IgD-negative memory B cell (primary cell): Measurements from ENCODE around the gene SYMPK. TPM values are rescaled to one million over a fixed set of nuclear protein-coding genes. Genes with fewer than 3 reads are reported as not detected.

ENCODE experiments used
- H3K27ac Mint-ChIP-seq, 3 donors: one replicate each; pipeline ENCODE4 v1.8.0; 2020 to 2022; ENCODE audit warnings: mild to moderate bottlenecking in 3 of 3, mixed read lengths in 3 of 3, moderate library complexity in 1 of 3
- H3K27me3 Mint-ChIP-seq: one replicate; pipeline ENCODE4 v1.8.0; 2021; ENCODE audit warnings: mixed read lengths
- H3K36me3 Mint-ChIP-seq: one replicate; pipeline ENCODE4 v1.8.0; 2020; ENCODE audit warnings: mild to moderate bottlenecking, mixed read lengths
- H3K4me1 Mint-ChIP-seq, 3 donors: one replicate each; pipeline ENCODE4 v1.8.0; 2020 to 2022; ENCODE audit warnings: mixed read lengths in 3 of 3, mild to moderate bottlenecking in 1 of 3
- H3K4me3 Mint-ChIP-seq, 4 donors: one replicate each; pipeline ENCODE4 v1.8.0; 2020 to 2022; ENCODE audit warnings: mild to moderate bottlenecking in 4 of 4, mixed read lengths in 4 of 4, moderate library complexity in 3 of 4
- H3K9me3 Mint-ChIP-seq, 3 donors: one replicate each; pipeline ENCODE4 v1.8.0; 2020 to 2021; ENCODE audit warnings: mixed read lengths in 3 of 3, mild to moderate bottlenecking in 1 of 3
- polyA plus RNA-seq: library from polyadenylated mRNA; unstranded; fragments of 300-500 nt; fragmentation: Illumina TruSeq; gene quantifications from one replicate; pipeline ENCODE4 v1.2.3, GENCODE V29; 2021

SYMPK gene
- 26.8 TPM for polyA plus RNA-seq

- Mint-ChIP-seq H3K27ac (peak within 1 kb of the TSS; percentile 79 to 98 (median 80)), H3K4me3 (peak within 1 kb of the TSS; percentile 89 to 99 (median 94)), H3K27me3 (peaks cover 16% of the 10 kb centered on the region), H3K9me3 (peaks cover 0 to 2% (median 0%) of the 10 kb centered on the region in 3 donors), H3K36me3 (no peaks in the 10 kb centered on the region), H3K4me1 (peaks cover 18 to 22% (median 18%) of the 10 kb centered on the region in 3 donors)
Observed at GRCh38 chr19:45862564-45863334, at the start of gene SYMPK. Gene SYMPK, minus strand, starts transcription at chr19:45863147. Its CDS starts 8,652 bp downstream, at chr19:45854495.

DNA sequence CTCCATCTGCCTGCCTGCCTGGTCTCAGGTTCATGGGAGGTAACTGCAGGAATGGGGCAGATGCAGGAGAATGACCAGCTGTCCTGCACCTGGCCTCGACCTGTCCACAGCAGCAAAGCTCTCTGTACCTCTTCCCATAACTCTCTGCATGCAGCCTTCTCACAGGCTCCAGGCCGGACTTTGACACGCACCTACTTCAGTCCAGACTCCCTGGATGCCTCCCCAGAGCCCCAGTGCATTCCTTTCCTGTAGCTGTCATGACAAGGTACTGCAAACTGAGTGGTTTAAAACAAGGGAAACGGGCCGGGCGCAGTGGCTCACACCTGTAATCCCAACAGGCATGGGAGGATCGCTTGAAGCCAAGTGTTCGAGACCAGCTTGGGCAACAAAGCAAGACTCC, 48.3 kb upstream of the SYMPK start:
- Mint-ChIP-seq H3K36me3 (peaks cover 4% of the 10 kb centered on the region), H3K4me3 (no peak overlapping the region), H3K4me1 (peaks cover 0 to 3% (median 0%) of the 10 kb centered on the region in 3 donors), H3K9me3 (peaks cover 0 to 2% (median 0%) of the 10 kb centered on the region in 3 donors), H3K27ac (no peak overlapping the region), H3K27me3 (peaks cover 19% of the 10 kb centered on the region)

DNA sequence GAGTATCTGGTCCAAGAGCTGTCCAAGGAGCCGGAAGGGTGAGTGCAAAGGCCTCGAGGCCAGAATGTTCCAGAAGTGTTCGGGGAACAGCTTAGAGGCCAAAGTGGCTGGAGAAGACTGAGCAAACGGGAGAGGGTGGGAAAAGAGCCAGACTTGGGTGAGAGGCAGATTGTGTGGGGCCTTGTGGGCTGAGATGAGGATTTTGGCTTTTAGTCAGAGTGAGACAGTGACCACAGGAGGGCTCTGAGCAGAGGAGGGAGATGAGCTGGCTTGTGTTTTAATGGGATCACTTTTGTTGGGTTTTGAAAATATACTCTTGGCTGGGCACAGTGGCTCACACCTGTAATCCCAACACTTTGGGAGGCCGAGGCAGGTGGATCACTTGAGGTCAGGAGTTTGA, 46.0 kb upstream of the SYMPK start:
- Mint-ChIP-seq H3K4me3 (no peak overlapping the region), H3K9me3 (peaks cover 0 to 2% (median 0%) of the 10 kb centered on the region in 3 donors), H3K27me3 (peaks cover 17% of the 10 kb centered on the region), H3K36me3 (peaks cover 2% of the 10 kb centered on the region), H3K4me1 (peaks cover 0 to 3% (median 0%) of the 10 kb centered on the region in 3 donors), H3K27ac (no peak overlapping the region)

DNA sequence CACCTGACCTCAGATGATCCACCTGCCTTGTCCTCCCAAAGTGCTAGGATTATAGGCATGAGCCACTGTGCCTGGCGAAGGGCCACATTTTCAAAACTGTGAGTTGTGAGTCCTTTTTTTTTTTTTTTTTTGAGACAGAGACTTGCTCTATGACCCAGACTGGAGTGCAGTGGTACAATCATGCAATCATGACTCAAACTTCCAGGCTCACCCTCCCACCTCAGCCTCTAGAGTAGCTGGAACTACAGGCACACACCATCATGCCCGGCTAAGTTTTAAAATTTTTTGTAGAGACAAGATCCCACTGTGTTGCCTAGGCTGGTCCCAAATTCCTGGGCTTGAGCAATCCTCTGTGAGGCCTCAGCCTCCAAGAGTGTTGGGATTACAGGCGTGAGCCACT, 43.3 kb upstream of the SYMPK start:
- Mint-ChIP-seq H3K4me1 (peaks cover 0 to 4% (median 4%) of the 10 kb centered on the region in 3 donors), H3K36me3 (peaks cover 2% of the 10 kb centered on the region), H3K4me3 (peak overlapping the region in 1 of 4 donors; percentile 73), H3K9me3 (no peaks in the 10 kb centered on the region), H3K27me3 (peaks cover 8% of the 10 kb centered on the region), H3K27ac (peak overlapping the region in 1 of 3 donors; percentile 35)

GRCh38 chr19:45905011-45905410, 42.1 kb upstream of the SYMPK start:
- Mint-ChIP-seq H3K9me3 (no peaks in the 10 kb centered on the region), H3K36me3 (peaks cover 2% of the 10 kb centered on the region), H3K27ac (no peak overlapping the region), H3K27me3 (peaks cover 2% of the 10 kb centered on the region), H3K4me1 (peaks cover 4 to 10% (median 8%) of the 10 kb centered on the region in 3 donors), H3K4me3 (peak overlapping the region in 2 of 4 donors; percentile 58 to 61)

- Mint-ChIP-seq H3K9me3 (no peaks in the 10 kb centered on the region), H3K27me3 (no peaks in the 10 kb centered on the region), H3K36me3 (peaks cover 2% of the 10 kb centered on the region), H3K4me1 (peaks cover 4 to 12% (median 8%) of the 10 kb centered on the region in 3 donors), H3K4me3 (peak overlapping the region; percentile 89 to 99 (median 94)), H3K27ac (peak overlapping the region; percentile 92 to 100 (median 95))
Observed at GRCh38 chr19:45902651-45903625, 40.0 kb upstream of the SYMPK start.

DNA sequence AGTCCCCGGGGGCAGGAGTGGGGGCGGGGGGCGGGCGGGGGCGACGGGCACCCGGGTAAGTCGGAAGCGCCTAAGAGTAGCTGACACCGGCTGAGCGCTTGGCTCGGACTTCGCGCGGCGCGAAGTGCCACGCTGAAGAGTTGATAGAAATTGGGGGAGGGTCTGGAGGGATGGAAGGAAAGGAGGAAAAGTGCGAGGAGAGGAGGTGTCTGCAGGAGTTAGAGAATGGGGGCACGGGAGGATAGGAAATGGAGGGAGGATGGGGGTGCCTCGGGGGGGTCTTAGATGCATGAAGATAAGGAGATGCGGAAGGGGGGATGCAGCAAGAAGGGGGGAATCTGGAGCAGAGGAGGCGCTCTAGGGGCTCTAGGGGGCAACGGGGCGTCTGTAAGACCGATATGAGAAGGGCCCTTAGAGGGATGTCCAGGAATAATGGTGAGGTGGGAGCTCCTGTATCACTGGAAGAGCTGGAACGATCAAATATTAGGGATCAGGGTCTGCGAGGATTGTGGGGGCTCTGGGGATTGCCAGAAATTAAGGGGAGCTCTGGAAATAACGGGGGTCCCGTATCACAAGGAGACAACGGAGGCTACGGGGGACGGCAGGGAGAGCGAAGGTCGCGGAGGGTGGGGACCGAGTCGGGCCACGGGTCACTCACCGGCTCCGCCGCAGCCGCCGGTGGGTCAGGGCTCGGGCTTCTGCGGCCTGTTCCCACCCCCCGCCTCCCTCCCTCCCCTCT, 39.1 kb upstream of the SYMPK start, which contains the start of gene MYPOP:
MYPOP (minus strand) TSS at position 702 of the 739 bp plus-strand sequence. CDS start 840 bp downstream, outside the sequence.
- no peaks in the 10 kb centered on the region for H3K9me3 Mint-ChIP-seq
- no peaks in the 10 kb centered on the region for H3K27me3 Mint-ChIP-seq
- H3K36me3 Mint-ChIP-seq: peaks cover 2% of the 10 kb centered on the region

GRCh38 chr19:45901432-45901911, 38.5 kb upstream of the SYMPK start:
- H3K36me3 Mint-ChIP-seq: no peaks in the 10 kb centered on the region
- H3K27me3 Mint-ChIP-seq: no peaks in the 10 kb centered on the region
- peaks cover 4 to 12% (median 10%) of the 10 kb centered on the region in 3 donors for H3K4me1 Mint-ChIP-seq
- no peaks in the 10 kb centered on the region for H3K9me3 Mint-ChIP-seq
- peak overlapping the region in 3 of 4 donors; percentile 32 to 99 (median 46) for H3K4me3 Mint-ChIP-seq
- peak overlapping the region in 1 of 3 donors; percentile 92 for H3K27ac Mint-ChIP-seq

More for the DNA sequence above, 39.1 kb upstream of the SYMPK start, which contains the start of gene MYPOP:
- H3K4me1 Mint-ChIP-seq: peaks cover 4 to 12% (median 10%) of the 10 kb centered on the region in 3 donors
- H3K27ac Mint-ChIP-seq: peak within 1 kb of the TSS; percentile 92 to 100 (median 95)
- peak within 1 kb of the TSS; percentile 89 to 99 (median 94) for H3K4me3 Mint-ChIP-seq

DNA sequence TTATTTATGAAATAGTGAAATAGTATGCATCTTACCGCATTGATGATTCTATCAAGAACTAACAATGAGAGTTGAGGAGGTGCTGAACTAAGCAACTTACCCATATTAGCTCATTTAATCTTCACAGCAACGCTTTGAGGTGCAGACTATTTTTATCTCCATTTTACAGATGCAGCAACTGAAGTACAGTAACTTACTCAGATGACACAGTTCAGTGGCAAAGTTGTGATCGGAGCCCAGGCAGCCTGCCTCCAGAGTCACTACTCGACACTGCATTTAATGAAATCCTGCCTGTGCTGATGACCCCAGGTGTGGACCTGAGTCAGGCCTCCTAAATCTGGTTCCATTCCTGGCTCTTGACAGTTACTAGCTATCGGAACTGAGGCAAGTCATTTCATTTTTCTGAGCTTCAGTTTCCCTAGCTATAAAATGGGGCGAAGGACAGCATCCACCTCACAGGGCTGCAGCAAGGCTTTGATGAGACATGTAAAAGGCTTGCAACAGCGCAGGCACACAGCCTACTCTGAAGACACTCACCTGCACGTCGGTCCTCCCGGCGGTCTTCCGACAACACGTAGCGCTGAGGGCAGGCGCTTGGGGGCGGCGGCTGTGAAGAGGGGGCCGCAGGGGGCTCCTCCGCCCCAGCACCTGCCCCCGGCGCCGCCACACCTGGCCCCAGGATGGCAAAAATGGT, 37.9 kb upstream of the SYMPK start:
- Mint-ChIP-seq H3K9me3 (no peaks in the 10 kb centered on the region), H3K27me3 (no peaks in the 10 kb centered on the region), H3K27ac (peak overlapping the region in 1 of 3 donors; percentile 37), H3K4me3 (peak overlapping the region; percentile 58 to 77 (median 65)), H3K36me3 (no peaks in the 10 kb centered on the region), H3K4me1 (peaks cover 4 to 12% (median 10%) of the 10 kb centered on the region in 3 donors)

- no peaks in the 10 kb centered on the region for H3K27me3 Mint-ChIP-seq
- H3K9me3 Mint-ChIP-seq: no peaks in the 10 kb centered on the region
- H3K4me3 Mint-ChIP-seq: peak overlapping the region in 2 of 4 donors; percentile 62 to 77
- H3K27ac Mint-ChIP-seq: peak overlapping the region in 2 of 3 donors; percentile 37 to 47
- H3K36me3 Mint-ChIP-seq: peaks cover under 1% of the 10 kb centered on the region
- peaks cover 9 to 13% (median 12%) of the 10 kb centered on the region in 3 donors for H3K4me1 Mint-ChIP-seq
Observed at GRCh38 chr19:45899919-45900589, 37.1 kb upstream of the SYMPK start.

DNA sequence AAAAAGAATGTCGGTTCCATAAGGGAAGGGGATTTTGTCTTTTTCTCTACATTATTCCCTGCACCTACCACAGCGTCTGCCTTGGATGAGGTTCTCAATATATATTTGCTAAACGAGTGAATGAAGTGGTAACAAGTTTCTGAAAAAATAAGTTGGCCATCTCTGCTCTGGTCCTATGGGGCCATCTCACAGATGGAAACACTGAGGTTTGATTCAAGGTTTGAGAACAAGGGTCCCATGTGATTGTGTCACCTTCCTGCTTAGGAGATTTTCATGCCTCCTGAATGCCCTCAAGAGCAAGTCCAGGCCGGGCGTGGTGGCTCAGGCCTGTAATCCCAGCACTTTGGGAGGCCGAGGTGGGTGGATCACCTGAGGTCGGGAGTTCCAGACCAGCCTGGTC, 36.3 kb upstream of the SYMPK start:
- Mint-ChIP-seq H3K27me3 (no peaks in the 10 kb centered on the region), H3K9me3 (no peaks in the 10 kb centered on the region), H3K4me1 (peaks cover 10 to 15% (median 14%) of the 10 kb centered on the region in 3 donors), H3K4me3 (peak overlapping the region in 1 of 4 donors; percentile 44), H3K27ac (no peak overlapping the region), H3K36me3 (peaks cover 2% of the 10 kb centered on the region)

DNA sequence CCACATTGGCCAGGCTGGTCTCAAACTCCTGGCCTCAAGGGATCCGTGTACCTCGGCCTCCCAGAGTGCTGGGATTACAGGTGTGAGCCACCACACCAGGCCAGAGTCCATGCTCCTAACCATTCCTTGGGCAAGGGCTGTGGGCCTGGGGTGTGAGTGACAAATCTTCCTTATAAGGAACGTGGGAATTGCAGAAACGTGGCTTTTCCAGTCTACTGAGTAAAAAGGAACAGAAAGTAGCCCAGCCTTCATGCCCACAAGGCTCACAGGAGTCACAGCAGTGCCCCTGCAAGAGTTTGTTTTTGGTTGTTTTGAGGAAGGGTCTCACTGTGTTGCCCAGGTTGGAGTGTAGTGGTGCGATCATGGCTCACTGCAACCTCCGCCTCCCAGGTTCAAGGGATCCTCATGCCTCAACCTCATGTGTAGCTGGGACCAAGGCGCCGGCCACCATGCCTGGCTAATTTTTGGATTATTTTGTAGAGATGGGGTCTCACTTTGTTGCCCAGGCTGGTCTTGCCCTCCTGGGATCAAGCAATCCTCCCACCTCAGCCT, 34.4 kb upstream of the SYMPK start:
- Mint-ChIP-seq H3K9me3 (no peaks in the 10 kb centered on the region), H3K27ac (no peak overlapping the region), H3K27me3 (no peaks in the 10 kb centered on the region), H3K36me3 (peaks cover 2% of the 10 kb centered on the region), H3K4me1 (peaks cover 11 to 23% (median 16%) of the 10 kb centered on the region in 3 donors), H3K4me3 (peak overlapping the region in 1 of 4 donors; percentile 12)
